Inflammatory macrophage treated with lipopolysaccharide for 1 hour (primary cell): ENCODE measurements around the gene SPATA33.
"Not testable (repeated sequence)": the region's sequence is repeated elsewhere in the genome, so short reads cannot be mapped to it uniquely, and the experiment has no call there.

Experiments
- DNase-seq, 2 donors: peaks; one replicate each; pipeline ENCODE4 v3.0.0-alpha.2; 2020 to 2022

The SPATA33 gene

DNA sequence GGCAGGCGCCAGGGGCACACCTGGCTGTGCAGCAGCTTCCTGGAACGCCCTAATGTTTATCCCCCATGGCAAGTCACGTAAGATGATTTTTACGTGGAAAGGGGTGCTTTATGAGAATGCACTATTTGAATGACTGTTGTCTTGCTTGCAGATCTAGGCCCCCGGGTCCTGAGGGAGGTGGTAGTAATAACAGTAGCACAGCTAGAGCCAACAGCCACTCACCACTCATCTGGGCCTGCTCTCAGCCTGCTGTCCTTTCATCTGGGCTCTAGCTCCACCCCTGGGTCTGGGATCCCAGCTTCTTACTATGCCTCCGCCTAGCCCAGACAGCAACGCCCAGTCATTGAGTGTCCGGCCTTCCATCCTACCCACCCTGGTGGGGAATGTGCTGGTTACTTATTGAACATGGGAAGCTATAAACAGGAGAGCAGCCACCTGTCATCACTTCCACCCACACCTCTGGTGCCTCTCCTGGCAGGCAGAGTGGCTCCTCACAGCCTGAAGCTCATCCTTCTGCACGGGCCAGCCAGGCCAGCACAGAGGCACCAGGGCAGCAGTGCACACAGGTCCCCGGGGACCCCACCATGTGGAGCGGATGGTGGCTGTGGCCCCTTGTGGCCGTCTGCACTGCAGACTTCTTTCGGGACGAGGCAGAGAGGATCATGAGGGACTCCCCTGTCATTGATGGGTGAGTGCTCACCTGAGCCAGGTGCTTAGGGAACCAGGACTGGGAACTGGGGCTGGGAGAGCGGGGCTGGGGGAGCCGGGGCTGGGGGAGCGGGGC is 27.6 kb upstream of the SPATA33 start:
- no peak for DNase-seq

DNA sequence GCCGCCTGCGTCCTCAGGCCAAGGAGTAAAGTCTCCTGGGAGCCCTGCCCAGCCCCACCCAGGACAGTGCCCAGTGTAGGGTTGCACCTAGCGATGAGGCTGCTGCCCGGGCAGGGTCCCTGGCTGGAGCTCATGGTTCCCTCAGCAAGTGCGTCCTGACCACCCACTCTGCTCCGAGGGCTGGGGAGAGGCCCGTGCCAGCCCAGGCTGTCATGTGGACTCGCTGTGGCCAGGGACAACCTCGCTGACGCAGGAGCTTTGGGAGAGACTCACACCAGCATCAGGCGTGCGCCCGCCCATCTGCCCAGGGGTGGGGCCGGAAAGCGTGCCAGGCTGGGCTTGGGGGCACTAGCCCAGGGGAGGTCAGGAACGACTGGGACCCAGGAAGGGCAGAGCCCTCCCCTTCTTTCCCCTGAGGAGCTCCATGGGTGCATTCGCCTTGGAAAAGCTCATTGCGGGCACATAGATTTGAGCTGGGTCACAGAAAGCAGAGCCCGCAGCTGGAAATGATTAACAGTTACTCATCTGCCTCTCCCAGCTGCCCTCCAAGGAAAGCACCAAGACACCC is 24.5 kb upstream of the SPATA33 start:
- no peak for DNase-seq

DNA sequence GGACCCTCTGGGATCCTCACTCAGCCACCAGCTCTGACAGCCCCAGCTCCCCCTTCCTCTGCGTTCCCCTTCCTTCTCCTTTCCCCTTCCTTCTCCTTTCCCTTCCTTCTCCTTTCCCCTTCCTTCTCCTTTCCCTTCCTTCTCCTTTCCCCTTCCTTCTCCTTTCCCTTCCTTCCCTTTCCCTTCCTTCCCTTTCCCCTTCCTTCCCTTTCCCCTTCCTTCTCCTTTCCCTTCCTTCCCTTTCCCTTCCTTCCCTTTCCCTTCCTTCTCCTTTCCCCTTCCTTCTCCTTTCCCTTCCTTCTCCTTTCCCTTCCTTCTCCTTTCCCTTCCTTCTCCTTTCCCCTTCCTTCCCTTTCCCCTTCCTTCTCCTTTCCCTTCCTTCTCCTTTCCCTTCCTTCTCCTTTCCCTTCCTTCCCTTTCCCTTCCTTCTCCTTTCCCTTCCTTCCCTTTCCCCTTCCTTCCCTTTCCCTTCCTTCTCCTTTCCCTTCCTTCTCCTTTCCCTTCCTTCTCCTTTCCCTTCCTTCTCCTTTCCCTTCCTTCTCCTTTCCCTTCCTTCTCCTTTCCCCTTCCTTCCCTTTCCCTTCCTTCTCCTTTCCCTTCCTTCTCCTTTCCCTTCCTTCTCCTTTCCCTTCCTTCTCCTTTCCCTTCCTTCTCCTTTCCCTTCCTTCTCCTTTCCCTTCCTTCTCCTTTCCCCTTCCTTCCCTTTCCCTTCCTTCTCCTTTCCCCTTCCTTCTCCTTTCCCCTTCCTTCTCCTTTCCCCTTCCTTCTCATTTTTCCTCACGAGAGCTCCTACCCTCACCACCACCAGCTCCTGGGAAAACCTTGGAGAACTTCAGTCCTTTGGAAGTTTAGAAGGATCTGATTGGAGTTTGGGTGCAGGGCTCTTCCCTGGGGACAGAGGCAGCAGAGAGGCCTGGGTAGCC is 22.9 kb upstream of the SPATA33 start:
- not testable (repeated sequence) for DNase-seq

DNA sequence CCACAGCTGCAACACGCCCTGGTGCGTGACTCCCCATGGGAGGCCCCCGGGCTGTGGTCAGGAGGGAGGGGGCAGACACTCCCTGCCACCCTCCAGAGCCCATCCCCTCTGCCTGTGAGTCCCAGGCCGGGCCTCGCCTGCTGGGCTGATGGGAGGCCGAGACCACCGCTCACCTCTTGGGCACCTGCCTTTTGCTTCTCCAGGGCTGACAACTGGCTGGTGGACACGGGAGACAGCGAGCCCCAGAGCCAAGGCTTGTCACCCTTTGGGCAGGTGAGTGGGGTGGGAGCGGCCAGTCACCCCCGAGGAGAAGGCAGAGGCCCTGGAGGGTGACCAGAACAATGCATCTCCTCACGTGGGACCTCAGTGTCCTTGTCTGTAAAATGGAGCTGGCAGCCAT is 21.0 kb upstream of the SPATA33 start:
- no peak for DNase-seq

DNA sequence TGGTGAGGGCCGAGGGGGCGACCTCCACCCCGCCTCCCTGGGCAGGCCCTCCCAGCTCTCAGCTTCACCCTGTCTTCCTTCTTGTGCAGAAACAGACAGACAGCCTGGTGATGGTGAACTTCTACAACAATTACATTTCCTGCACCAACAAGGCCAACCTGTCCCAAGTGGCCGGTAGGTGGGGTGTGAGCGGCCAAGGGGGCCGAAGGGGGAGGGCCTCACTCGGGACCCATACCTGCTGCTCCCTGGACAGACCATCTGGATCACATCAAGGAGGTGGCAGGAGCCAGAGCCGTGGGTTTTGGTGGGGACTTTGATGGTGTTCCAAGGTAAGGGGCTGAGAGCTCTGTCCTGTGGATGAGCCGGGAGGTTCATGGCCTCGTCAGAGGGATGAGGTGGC is 20.3 kb upstream of the SPATA33 start:
- no peak for DNase-seq

DNA sequence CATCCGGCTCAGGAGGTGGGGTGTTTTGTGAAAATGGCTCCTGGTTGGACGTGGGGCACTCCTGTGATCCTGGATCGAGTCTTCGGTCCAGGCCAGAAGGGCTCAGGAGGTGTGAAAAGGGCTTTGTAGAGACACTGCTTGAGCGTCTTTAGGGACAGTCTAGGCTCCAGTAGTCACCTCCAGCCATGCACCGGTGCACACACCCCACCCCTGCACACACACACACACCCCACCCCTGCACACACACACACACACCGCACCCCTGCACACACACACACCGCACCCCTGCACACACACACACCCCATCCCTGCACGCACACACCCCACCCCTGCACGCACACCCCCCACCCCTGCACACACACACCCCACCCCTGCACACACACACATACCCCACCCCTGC is 19.2 kb upstream of the SPATA33 start:
- no peak for DNase-seq

DNA sequence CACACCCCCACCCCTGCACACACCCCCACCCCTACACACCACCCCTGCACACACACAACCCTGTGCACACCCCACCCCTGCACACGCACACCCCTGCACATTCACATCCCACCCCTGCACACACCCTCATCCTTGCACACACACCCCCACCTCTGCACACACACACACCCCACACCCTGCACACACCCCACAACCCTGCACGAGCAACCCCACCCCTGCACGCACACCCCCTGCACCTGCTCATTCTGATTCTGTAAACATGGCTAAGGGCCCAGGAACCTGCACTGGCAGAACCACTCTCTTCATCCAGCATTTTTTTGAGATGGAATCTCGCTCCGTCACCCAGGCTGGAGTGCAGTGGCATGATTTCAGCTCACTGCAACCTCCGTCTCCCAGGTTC is 18.3 kb upstream of the SPATA33 start:
- DNase-seq = no peak

DNA sequence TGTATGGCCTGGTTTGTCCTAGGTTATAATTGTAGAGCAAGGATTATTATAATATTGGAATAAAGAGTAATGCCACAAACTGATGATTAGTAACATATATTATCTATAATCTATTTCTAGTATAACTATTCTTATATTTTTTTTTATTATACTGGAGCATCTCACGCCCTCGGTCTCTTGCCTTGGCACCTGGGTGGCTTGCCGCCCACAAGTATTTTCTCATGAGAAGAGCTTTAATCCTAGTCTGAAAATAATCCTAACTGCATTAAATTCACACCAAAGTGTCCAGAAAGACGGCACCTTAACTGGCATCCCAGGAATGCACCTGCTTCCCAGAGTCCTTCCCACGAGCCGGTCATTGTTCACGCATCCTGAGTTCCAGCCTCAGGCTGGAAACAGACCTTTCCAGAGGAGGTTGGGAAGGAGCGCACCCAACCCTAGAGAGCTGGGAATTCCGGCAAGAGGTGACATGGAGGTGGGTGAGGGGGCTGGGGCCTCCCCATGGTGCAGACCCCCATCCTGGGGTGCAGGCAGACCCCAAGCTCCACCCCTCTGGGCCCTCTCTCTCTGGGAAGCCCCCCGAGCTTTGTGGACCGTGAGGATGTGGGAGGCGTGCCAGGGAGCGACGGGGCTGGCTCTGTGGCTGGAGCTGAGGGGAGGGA is 16.0 kb upstream of the SPATA33 start:
- DNase-seq = no peak

DNA sequence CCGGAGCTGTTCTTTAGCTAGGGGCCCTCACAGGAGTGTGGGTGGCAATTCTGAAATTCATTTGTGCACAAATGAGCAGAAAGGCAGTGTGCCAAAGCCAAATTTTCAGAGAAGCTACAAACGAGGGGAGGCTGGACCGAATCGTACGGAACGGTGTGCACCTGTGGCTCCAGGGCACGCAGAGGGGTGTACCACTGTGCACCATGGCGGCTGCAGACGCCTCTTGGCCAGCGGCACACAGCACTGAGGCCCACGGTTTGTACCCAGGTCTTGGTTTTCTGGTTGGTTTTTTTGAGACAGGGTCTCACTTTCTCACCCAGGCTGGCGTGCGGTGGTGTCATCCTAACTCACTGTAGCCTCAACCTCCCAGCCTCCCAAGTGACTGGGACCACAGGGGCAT is 15.1 kb upstream of the SPATA33 start:
- DNase-seq = no peak

DNA sequence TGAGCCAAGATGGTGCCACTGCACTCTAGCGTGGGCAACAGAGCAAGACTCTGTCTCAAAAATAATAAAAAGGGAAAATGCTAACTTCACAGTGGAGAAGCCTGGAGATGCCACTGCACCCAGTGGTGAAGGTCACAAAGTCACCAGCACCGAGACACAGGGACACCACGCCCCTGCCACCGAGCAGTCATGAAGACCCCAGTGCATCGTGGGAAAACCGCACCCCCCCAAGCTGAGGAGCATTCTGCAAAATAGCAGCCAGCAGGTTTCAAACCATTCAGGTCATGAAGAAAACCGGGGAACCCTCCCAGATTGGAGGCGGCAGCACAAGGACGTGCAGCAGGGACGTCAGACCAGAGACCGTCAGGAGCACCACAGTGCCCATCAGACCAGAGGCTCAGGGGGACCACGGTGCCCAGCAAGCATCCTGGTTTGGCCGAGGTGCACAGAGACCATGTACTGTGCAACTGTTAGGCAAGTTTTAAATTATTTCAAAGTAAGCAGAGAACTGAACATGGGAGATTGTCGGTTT is 13.8 kb upstream of the SPATA33 start:
- no peak for DNase-seq

DNA sequence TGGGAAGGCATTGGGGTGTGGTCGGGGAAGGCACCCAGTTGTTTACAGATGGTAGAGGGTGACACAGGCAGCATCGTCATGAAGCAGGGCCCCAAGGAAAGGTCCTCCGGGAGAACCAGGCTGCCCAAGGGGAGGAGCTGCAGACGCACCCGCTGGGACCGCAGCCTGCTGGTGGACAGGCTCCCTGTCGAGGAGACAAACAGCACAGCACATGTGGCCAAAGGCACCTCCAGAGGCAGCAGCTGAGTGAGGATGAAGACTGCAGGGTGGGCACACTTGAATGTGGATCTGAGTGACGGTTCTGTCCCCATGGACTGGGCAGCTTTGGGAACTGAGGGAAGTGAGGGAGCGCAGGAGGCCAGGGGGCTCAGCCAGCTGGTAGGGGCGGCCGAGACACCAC is 12.5 kb upstream of the SPATA33 start:
- no peak for DNase-seq

DNA sequence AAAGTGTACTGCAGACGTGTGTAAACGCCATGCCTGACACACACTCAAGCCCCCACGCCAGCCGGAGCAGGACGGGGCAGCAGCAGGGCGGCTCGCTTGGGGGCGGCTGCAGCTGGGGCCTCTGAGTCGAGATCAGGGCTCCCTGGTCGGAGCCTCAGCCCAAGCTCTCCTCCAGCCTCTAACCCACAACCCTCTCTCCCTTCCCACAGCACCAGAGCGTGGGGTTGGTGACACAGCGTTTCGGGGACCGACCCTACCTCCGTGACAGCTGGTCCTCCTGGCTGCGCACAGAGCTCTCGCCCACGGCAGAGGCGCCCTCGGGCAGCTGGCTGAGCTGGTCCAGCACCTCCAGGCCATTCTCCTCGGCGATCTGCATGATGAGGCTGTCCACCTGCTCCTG is 11.4 kb upstream of the SPATA33 start:
- DNase-seq = no peak

DNA sequence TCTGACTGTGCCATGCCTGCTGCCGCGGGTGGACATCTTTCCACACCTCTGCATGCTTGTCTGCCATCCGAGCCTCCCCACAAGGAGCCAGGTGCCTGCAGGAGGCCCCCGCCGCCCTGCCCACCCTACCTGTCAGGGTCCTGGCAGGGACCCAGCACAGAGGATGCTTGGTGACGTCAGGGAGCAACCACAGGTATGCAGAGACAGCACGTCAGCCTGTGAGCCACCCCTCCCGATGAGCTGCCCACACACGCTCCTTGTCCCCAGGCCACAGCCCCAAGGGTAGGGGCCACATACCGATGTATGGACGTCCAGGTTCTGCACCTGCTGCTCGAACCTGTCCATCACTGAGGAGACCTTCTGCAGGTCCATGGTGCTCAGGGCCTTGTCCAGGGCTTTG is 10.7 kb upstream of the SPATA33 start:
- DNase-seq = no peak

DNA sequence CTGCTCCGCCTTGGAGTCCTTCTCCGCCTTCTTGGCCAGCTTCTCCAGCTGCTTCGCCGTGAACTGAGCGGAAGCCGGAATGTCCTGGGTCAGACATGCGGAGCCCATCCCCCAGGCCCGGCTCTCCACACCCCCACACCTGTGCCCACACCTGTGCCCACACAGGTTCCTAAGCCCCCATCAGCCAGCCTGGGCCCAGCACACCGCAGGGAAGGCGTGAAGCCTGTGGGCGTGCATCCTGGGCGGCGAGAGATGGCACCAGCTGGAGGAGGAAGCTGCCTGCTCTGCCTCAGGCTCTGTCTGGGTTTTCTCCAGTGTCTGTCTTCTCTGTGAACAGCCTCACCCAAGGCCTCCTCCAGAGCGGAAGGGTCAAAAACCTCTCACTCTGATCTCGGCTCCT is 6.1 kb upstream of the SPATA33 start:
- no peak for DNase-seq

DNA sequence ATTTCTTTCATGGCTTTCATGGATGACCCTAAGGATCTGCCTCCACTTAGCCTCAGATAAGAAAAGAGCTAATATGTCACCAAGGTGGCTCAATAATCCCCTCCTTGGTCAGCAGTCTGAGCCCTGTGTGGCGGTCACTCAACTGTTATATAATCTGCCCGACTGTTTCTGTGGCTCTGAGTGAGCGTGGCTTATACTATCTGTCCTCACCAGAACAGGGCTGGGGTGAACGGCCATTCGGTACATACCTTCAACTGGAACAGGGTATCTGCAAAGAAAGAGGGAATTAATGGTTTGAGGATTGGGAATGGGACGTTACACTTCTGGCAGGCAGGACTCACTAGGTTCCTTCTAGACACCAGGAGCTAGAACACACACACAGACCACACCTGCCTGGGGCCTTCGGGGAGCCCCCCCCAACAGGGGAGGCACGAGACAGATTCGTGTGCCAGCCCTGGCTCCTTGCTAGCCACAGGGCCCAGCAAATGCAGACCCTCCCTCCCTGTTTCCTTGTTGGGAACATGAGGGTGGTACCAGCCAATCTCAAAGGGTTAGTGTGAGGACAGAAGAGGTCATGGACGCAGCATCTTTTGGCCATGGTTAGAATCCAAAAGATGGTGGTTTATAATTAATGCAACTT is 3.9 kb upstream of the SPATA33 start:
- DNase-seq = no peak

DNA sequence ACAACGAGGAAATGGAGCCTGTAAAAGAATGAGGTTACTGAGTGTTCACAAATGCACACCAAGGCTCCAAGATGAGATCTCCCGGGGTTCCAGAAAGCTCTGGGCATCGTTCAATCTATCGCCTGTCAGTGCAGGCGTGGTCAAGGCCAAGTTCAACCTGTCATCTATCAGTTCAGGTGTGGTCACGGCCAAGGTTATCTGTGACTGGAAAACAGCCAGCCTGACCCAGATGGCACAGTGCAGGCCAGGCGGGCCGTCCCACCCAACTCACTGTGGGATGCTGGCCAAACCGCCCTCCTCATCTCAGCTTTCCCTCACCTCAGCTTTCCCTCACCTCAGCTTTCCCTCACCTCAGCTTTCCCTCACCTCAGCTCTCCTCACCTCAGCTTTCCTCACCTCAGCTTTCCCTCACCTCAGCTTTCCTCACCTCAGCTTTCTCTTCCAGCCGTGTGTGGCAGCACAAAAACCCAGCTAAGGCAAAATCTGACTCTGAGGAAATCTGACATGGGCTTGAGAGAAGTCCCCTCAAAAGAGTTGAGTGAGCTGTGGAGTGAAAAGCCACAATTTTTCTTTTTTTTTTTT is 2.5 kb upstream of the SPATA33 start:
- no peak for DNase-seq

DNA sequence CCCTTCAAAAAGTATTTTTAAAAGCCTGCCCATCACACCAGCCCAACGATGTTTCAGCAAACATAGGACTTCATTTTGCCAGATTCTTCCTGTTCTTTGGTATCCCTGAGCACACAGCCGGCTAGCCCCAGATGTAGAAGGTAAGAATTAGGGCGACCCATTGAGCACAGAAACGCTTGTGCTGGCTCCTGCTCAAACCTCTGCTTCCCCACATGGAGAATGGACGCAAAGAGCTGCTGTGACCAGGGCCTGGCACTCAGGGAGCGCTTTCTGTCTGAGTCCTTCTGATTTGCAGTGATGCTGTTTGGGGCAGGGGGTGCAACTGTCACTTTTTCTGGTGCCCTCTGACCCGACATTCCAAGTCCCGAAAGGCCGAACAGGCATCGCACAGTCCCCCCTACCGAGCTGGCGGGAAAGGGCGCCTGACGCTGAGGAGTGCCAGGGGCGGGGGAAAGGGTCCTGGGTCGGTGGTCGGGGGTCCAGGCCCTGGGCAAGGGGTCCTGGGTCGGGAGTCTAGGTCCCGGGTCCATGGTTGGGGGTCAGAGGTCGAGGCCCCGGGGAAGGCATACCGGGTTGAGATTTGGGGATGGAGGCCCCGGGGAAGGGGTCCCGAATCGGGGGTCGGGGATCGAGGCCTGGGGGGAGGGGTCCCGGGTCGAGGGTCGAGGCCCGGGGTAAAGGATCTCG is 1.1 kb upstream of the SPATA33 start:
- no peak for DNase-seq

DNA sequence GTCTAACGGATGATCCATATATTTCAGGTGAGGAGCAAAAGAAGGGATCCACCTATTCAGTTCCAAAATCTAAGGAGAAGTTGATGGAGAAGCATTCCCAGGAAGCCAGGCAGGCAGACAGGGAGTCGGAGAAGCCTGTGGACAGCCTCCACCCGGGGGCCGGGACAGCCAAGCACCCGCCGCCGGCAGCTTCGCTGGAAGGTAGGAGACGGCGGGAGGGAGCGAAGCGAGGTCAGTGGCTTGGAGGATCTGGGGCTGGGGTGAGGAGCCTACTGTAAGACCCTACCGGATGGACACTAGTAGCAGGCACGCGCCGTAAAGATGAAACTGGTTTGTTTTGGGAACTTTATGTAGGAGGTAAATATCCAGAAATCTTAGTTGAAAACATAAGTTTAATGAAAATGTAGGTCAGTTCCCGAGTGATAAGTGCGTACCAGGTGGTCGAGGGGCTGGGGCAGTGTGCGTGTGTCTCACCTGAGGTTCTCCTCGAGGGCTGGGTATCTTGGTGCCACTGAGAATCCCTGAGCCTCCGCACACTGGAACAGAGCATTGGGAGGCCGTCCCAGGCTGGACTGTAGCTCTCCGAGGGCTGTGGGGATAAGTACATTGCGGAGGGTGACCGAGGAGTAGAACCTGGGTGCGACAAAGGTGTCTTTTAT is 714 bp downstream of the SPATA33 start:
- no peak for DNase-seq

DNA sequence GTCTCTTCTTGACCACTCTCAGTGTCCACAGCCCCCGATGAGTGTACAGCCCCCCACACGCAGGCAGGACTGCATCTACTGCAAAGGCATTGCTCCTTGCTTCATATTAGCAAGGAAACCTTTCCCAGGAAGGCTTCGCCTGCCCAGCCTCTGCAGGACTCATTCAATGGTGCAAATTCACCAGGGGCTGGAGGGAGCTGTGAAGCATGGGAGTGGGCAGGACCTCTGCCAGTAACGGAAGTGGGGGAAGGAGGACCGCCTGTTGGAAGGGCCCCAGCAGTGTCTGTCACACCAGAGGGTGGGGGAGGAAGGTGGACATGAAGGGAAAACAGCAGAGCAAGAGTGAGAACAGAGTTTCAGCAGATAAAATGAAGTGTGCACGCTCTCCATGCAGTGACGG is 2.5 kb downstream of the SPATA33 start:
- no peak for DNase-seq

DNA sequence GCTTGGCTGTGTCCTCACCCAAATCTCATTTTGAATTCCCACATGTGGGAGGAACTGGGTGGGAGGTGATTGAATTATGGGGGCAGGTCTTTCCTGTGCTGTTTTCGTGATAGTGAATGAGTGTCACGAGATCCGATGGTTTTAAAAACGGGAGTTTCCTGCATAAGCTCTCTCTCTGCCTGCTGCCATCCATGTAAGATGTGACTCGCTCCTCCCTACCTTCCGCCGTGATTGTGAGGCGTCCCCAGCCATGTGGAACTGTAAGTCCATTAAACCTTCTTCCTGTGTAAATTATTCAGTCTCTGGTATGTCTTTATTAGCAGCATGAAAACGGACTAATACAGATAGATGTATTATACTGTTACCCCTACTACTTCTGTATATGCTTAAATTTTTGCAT is 3.6 kb downstream of the SPATA33 start:
- DNase-seq = no peak

DNA sequence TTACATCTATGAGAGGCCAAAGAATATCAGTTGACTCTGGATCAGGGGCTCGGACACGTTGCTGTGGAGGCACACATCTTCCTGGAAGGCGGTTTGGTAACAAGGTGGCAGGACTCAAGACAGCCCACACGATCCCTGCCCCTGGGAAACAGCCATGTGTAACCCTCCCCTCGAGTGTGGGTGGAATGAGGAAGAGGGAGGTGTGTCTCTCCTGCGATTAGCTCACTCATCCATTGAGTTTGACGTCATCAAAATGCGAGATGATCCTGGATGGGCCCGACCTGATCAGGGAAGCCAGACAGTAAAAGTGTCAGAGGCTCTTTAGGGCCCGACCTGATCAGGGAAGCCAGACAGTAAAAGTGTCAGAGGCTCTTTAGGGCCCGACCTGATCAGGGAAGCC is 6.6 kb downstream of the SPATA33 start:
- DNase-seq = not testable (repeated sequence)
